Trophoblast cell (in vitro differentiated cells and primary cell): ENCODE measurements around the gene CEP83.

Experiments
- DNase-seq, 2 donors: peaks; one replicate each; pipeline ENCODE4 v3.0.0-alpha.2; 2016
- H2AFZ ChIP-seq: 2 replicates; pipeline ENCODE4 v1.6.1; 2013; ENCODE audit warnings: low read length, moderate library complexity, mild to moderate bottlenecking; ENCODE audit not compliant: insufficient read depth, poor library complexity
- H2AK5ac ChIP-seq: 2 replicates; pipeline ENCODE4 v1.6.1; 2013; ENCODE audit warnings: mild to moderate bottlenecking, low read length
- H2BK120ac ChIP-seq: 2 replicates; pipeline ENCODE4 v1.6.1; 2013; ENCODE audit warnings: low read length, mild to moderate bottlenecking, moderate library complexity; ENCODE audit not compliant: insufficient read depth, poor library complexity
- H2BK12ac ChIP-seq: 2 replicates; pipeline ENCODE4 v1.6.1; 2013; ENCODE audit warnings: mild to moderate bottlenecking, low read length, moderate library complexity
- H2BK5ac ChIP-seq: 2 replicates; pipeline ENCODE4 v1.6.1; 2013; ENCODE audit warnings: low read length, low read depth, moderate library complexity, mild to moderate bottlenecking; ENCODE audit not compliant: poor library complexity
- H3K14ac ChIP-seq: 2 replicates; pipeline ENCODE4 v1.6.1; 2013; ENCODE audit warnings: mild to moderate bottlenecking, low read length
- H3K18ac ChIP-seq: 2 replicates; pipeline ENCODE4 v1.6.1; 2013; ENCODE audit warnings: mild to moderate bottlenecking, low read length
- H3K23ac ChIP-seq: 2 replicates; pipeline ENCODE4 v1.6.1; 2013; ENCODE audit warnings: low read length
- H3K27ac ChIP-seq: 2 replicates; pipeline ENCODE4 v1.5.1; 2013; ENCODE audit warnings: low read depth, mild to moderate bottlenecking, inconsistent platforms, low read length, moderate library complexity
- H3K27me3 ChIP-seq: 2 replicates; pipeline ENCODE4 v1.6.1; 2013; ENCODE audit warnings: inconsistent platforms, mild to moderate bottlenecking, low read length, moderate library complexity; ENCODE audit not compliant: insufficient read depth
- H3K36me3 ChIP-seq, 2 experiments: 1 replicate in 1 of 2; 2 replicates in 1 of 2; pipeline ENCODE4 v1.6.1; 2013; ENCODE audit warnings: low read length in 2 of 2, mild to moderate bottlenecking in 2 of 2, moderate library complexity in 1 of 2; ENCODE audit not compliant: insufficient read depth in 2 of 2, control insufficient read depth in 1 of 2
- H3K4ac ChIP-seq: 2 replicates; pipeline ENCODE4 v1.6.1; 2013; ENCODE audit warnings: low read depth, mild to moderate bottlenecking, low read length, moderate library complexity
- H3K4me1 ChIP-seq, 2 experiments: 1 replicate in 1 of 2; 2 replicates in 1 of 2; pipeline ENCODE4 v1.6.1; 2013; ENCODE audit warnings: low read length in 2 of 2, mild to moderate bottlenecking in 2 of 2, moderate library complexity in 1 of 2; ENCODE audit not compliant: insufficient read depth in 2 of 2, control insufficient read depth in 1 of 2
- H3K4me2 ChIP-seq: 2 replicates; pipeline ENCODE4 v1.6.1; 2013; ENCODE audit warnings: inconsistent platforms, mild to moderate bottlenecking, low read length, moderate library complexity
- H3K4me3 ChIP-seq: 2 replicates; pipeline ENCODE4 v1.5.1; 2013; ENCODE audit warnings: mild to moderate bottlenecking, low read depth, low read length, inconsistent platforms
- H3K79me1 ChIP-seq: one replicate; pipeline ENCODE4 v1.6.1; 2013; ENCODE audit warnings: low read length
- H3K79me2 ChIP-seq: 2 replicates; pipeline ENCODE4 v1.6.1; 2013; ENCODE audit warnings: low read length, mild to moderate bottlenecking; ENCODE audit not compliant: control insufficient read depth, insufficient read depth, poor library complexity
- H3K9ac ChIP-seq: 2 replicates; pipeline ENCODE4 v1.6.1; 2013; ENCODE audit warnings: mild to moderate bottlenecking, low read length
- H3K9me3 ChIP-seq: 2 replicates; pipeline ENCODE4 v1.6.1; 2013; ENCODE audit warnings: low read depth, mild to moderate bottlenecking, control low read depth, inconsistent platforms, low read length; ENCODE audit not compliant: insufficient read depth
- H4K12ac ChIP-seq: 2 replicates; pipeline ENCODE4 v1.6.1; 2013; ENCODE audit warnings: low read depth, mild to moderate bottlenecking, low read length, moderate library complexity
- H4K8ac ChIP-seq: 2 replicates; pipeline ENCODE4 v1.6.1; 2013; ENCODE audit warnings: low read depth, mild to moderate bottlenecking, low read length, moderate library complexity
- H4K91ac ChIP-seq: one replicate; pipeline ENCODE4 v1.6.1; 2013; ENCODE audit warnings: low read depth, mild to moderate bottlenecking, low read length, moderate library complexity
- WGBS: extraction: QIAGEN DNeasy Blood & Tissue Kit; methylation state at CpG from one replicate; pipeline ENCODE4 v1.1.7; 2013; ENCODE audit warnings: missing lambda C conversion rate; ENCODE audit not compliant: insufficient read length, insufficient coverage; ENCODE audit errors: extremely low coverage; 5-methylcytosine and 5-hydroxymethylcytosine counted together

Gene CEP83

DNA sequence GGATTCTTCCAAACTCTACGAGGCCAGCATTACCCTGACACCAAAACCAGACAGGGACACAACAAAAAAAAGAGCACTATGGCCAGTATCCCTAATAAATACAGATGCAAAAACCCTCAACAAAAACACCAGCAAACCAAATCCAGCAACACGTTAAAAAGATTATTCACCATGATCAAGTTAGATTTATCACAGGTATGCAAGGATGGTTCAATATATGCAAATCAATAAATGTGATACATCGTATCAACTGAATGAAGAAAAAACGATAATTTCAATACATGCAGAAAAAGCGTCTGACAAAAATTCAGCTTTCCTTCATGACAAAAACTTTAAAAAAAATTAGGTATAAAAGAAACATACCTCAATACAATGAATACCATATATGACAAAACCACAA lies 99.9 kb downstream of the CEP83 start:
- no peak overlapping the region for H2BK120ac ChIP-seq
- no CpG with 5 or more reads among the region's 5 CpGs for WGBS
- H3K4me2 ChIP-seq: no peak overlapping the region
- H3K27me3 ChIP-seq: no peaks in the 10 kb centered on the region
- no peak overlapping the region for H4K91ac ChIP-seq
- H2BK5ac ChIP-seq: no peak overlapping the region
- no peak overlapping the region for H3K27ac ChIP-seq
- H4K12ac ChIP-seq: no peak overlapping the region
- H4K8ac ChIP-seq: no peak overlapping the region
- H3K4me3 ChIP-seq: no peak overlapping the region
- H3K4me1 ChIP-seq: no peaks in the 10 kb centered on the region
- no peak for DNase-seq
- H2AK5ac ChIP-seq: no peak overlapping the region
- no peak overlapping the region for H3K14ac ChIP-seq
- no peaks in the 10 kb centered on the region for H3K79me1 ChIP-seq
- H3K36me3 ChIP-seq: peaks cover 0 to 6% of the 10 kb centered on the region in 2 experiments
- no peak overlapping the region for H3K18ac ChIP-seq
- H3K9me3 ChIP-seq: no peaks in the 10 kb centered on the region
- H3K79me2 ChIP-seq: no peaks in the 10 kb centered on the region
- H3K23ac ChIP-seq: no peak overlapping the region
- no peak overlapping the region for H2BK12ac ChIP-seq
- no peak overlapping the region for H2AFZ ChIP-seq
- no peak overlapping the region for H3K4ac ChIP-seq
- no peak overlapping the region for H3K9ac ChIP-seq

DNA sequence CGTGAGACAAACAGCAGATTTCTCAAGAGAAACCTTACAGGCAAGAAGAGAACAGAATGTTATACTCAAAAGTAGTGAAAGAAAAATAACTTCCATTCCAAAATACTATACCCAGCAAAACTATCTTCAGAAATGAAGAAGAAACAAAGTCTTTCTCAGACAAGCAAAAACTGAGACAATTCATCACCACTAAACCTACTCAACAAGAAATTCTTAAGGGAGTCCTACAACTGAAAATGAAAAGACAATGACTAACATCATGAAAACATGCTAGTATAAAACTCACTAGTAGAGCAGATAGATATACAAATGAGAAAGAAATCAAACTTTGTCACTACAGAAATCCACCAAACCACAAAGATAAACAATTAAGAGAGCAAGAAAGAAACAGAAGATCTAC lies 106.5 kb downstream of the CEP83 start:
- Histone ChIP-seq H3K4ac (no peak overlapping the region), H3K14ac (no peak overlapping the region), H3K23ac (no peak overlapping the region), H2BK5ac (no peak overlapping the region), H4K12ac (no peak overlapping the region), H3K36me3 (peaks cover 3 to 12% of the 10 kb centered on the region in 2 experiments), H4K8ac (no peak overlapping the region), H3K9ac (no peak overlapping the region), H2AFZ (no peak overlapping the region), H3K18ac (no peak overlapping the region), H3K27me3 (no peaks in the 10 kb centered on the region), H4K91ac (no peak overlapping the region), H3K79me1 (no peaks in the 10 kb centered on the region), H3K27ac (no peak overlapping the region), H3K79me2 (no peaks in the 10 kb centered on the region), H3K4me3 (no peak overlapping the region), H3K4me2 (no peak overlapping the region), H2AK5ac (no peak overlapping the region), H3K9me3 (peaks cover 11% of the 10 kb centered on the region), H2BK12ac (no peak overlapping the region), H3K4me1 (no peaks in the 10 kb centered on the region), H2BK120ac (no peak overlapping the region)
- no CpG with 5 or more reads among the region's 1 CpG for WGBS
- no peak for DNase-seq

DNA sequence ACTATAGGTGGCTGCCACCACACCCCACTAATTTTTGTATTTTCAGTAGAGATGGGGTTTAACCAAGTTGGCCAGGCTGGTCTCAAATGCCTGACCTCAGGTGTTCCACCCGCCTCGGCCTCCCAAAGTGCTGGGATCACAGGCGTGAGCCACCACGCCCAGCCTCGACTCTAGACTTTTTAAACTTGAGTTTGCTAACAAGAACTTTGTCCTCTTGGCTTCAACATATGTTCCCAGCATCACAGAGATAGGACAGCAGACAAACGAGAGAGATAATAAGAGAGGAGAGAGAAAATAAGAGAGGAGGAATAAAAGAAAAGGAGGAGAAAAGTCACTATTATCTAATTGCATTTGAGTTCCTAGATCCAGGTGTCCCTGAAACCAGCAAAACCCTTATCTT lies 119.1 kb downstream of the CEP83 start:
- Histone ChIP-seq H3K14ac (no peak overlapping the region), H3K9me3 (no peaks in the 10 kb centered on the region), H3K9ac (no peak overlapping the region), H3K18ac (no peak overlapping the region), H3K36me3 (no peaks in the 10 kb centered on the region), H2BK120ac (no peak overlapping the region), H2BK5ac (no peak overlapping the region), H3K4me2 (no peak overlapping the region), H3K4ac (no peak overlapping the region), H3K4me3 (no peak overlapping the region), H2AK5ac (no peak overlapping the region), H3K27me3 (no peaks in the 10 kb centered on the region), H2AFZ (no peak overlapping the region), H2BK12ac (no peak overlapping the region), H3K27ac (no peak overlapping the region), H4K8ac (no peak overlapping the region), H3K79me2 (no peaks in the 10 kb centered on the region), H3K79me1 (no peaks in the 10 kb centered on the region), H4K91ac (no peak overlapping the region), H3K23ac (no peak overlapping the region), H4K12ac (no peak overlapping the region), H3K4me1 (no peaks in the 10 kb centered on the region)
- no peak for DNase-seq
- WGBS: no CpG with 5 or more reads among the region's 6 CpGs

DNA sequence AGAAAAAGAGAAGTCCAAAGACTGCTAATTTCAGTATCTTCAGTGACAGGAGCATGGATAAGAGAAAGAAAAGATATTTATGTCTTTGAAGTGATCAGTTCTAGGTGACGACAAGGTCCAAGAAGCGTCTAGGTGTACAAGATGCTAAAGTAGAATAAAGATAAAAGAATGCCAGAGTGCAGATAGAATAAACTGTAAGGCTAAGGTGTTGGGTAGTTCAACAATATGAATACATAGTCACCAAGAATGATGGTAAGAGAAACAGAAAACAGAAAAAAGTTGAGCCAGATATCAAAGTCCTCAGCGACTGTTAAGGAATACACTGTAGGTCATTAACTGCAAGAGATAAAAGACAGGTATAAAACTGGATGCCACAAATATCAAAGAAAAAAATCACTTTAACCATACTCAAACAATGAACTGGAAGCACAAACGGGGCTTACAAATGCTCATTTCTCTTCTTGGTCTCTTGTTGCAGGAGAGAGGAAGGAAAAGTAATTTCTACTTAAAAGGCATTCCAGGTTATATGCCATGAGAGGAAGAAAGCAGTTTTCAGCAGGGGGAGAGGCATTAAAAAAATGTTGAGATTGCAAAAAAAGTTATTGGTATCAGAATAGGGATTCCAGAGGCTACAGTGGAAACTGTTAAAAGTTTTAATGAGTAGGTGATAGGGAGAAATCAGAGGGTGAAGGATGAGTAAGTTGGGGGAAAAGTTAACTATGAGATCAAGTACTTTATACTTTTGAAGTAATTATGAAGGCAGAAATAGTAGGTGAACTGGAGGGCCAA lies 121.5 kb downstream of the CEP83 start:
- no CpG with 5 or more reads among the region's 4 CpGs for WGBS

More for the DNA sequence above, 121.5 kb downstream of the CEP83 start:
- Histone ChIP-seq H4K91ac (no peak overlapping the region), H3K79me2 (no peaks in the 10 kb centered on the region), H2AFZ (no peak overlapping the region), H3K36me3 (no peaks in the 10 kb centered on the region), H2AK5ac (no peak overlapping the region), H2BK120ac (no peak overlapping the region), H3K4me1 (no peaks in the 10 kb centered on the region), H2BK5ac (no peak overlapping the region), H3K27me3 (no peaks in the 10 kb centered on the region), H3K18ac (no peak overlapping the region), H3K4ac (no peak overlapping the region), H3K4me3 (no peak overlapping the region), H3K27ac (no peak overlapping the region), H3K4me2 (no peak overlapping the region), H4K12ac (no peak overlapping the region), H2BK12ac (no peak overlapping the region), H3K79me1 (no peaks in the 10 kb centered on the region), H3K23ac (no peak overlapping the region), H3K9ac (no peak overlapping the region), H4K8ac (no peak overlapping the region), H3K9me3 (no peaks in the 10 kb centered on the region), H3K14ac (no peak overlapping the region)
- no peak for DNase-seq
